Right cardiac atrium (tissue), 5 donors: ENCODE results near the gene TBC1D22A. TPM values are rescaled to one million over a fixed set of nuclear protein-coding genes. Genes with fewer than 3 reads are reported as not detected.

Source experiments
- ATAC-seq, 2 donors: fragments of 200-7000 bp; cut with Tn5 transposase; one replicate each; pipeline versions ENCODE4 v1.8.0 to v1.9.1; 2020; ENCODE audit warnings: moderate library complexity in 2 of 2, mild to moderate bottlenecking in 1 of 2
- DNase-seq, 3 donors: peaks; one replicate each; pipeline ENCODE4 v3.0.0-alpha.2; 2020
- H3K27ac ChIP-seq: one replicate; pipeline ENCODE4 v1.5.1; 2013; ENCODE audit warnings: mild to moderate bottlenecking, low read length, control low read depth, moderate library complexity
- H3K27me3 ChIP-seq: one replicate; pipeline ENCODE4 v1.6.1; 2013; ENCODE audit not compliant: control insufficient read depth, insufficient read depth
- H3K4me1 ChIP-seq: one replicate; pipeline ENCODE4 v1.6.1; 2013; ENCODE audit warnings: low read length; ENCODE audit not compliant: control insufficient read depth, insufficient read depth
- H3K4me3 ChIP-seq: one replicate; pipeline ENCODE4 v1.5.1; 2013; ENCODE audit warnings: low read length, control low read depth
- H3K9me3 ChIP-seq: one replicate; pipeline ENCODE4 v1.6.1; 2013; ENCODE audit warnings: low read length; ENCODE audit not compliant: control insufficient read depth
- WGBS: extraction: QIAGEN DNeasy Blood & Tissue Kit; methylation state at CpG from one replicate; pipeline ENCODE4 v1.1.7; 2013; 5-methylcytosine and 5-hydroxymethylcytosine counted together
- intact Hi-C, 4 donors: fragments of 100-400 bp; cut with DNase I; formaldehyde crosslinking; loops; one replicate each; pipeline versions ENCODE4 v1.11.0 to v1.14.0; 2022 to 2023
- polyA plus RNA-seq: library from polyadenylated mRNA; stranded (reverse); fragments of 200-250 nt; gene quantifications from one replicate; pipeline ENCODE4 v1.2.3, GENCODE V29; 2013
- total RNA-seq, 4 donors: library from RNA; stranded (reverse); fragmentation: NEBNext Ultra II Directional; extraction: Animal tissue kit (Norgen Biotek cat#: 25700); gene quantifications; one replicate each; pipeline ENCODE4 v1.2.1, GENCODE V29; 2021
- donor health status: healthy with polysubstance abuse.
- donor health status: DM: no; HTN: yes; CAD: no.
- donor health status: DM: no; HTN: no; CAD: no.
- donor health status: DM: no; HTN: yes; CAD: no; lungs with severe emphysema.
- donor health status: DM: yes; HTN: yes; CAD: no.

TBC1D22A gene
- total and polyA plus RNA-seq, 5 donors: 12.0 to 17.3 (median 15.7) TPM

DNA sequence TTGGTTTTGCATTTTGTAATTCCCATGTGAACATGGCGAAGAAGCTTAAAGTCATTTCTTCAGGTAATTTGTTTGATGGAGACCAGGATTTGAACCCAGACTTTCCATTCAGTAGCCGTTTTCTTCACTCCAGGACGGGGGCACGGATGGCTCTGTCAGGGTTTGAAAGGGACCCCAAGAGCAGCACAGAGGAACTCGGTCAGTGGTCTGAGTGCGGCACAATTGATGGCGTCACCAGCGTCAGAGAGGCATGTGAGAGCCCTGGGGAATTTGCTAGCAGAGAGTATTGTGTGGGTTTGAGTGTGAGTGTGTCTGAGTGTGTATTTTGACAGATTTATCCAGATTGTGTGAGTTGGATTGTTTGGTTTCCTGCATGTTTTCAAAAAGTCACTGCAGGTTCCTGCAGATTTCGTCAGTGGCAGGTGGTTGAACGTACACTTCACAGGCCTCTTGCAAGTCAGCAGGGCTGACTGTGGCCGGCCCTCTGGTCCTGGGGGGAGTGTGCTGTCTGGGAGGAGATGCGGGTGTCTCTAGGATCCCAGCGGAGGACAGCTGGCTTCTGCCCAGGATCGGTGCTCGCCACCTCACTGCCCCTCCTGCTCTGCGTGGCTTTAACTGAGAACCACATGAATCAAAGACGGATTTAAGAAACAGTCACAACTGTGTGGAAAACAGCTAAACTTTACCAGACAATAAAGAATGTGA is 199.3 kb downstream of the TBC1D22A start:
- H3K27ac ChIP-seq: no peak overlapping the region
- H3K4me3 ChIP-seq: no peak overlapping the region
- 87% methylated on average over 17 of the region's 17 CpGs for WGBS
- H3K9me3 ChIP-seq: no peaks in the 10 kb centered on the region
- intact Hi-C loops: no loop called here
- H3K27me3 ChIP-seq: no peaks in the 10 kb centered on the region
- no peak for ATAC-seq
- H3K4me1 ChIP-seq: no peaks in the 10 kb centered on the region
- no peak for DNase-seq

DNA sequence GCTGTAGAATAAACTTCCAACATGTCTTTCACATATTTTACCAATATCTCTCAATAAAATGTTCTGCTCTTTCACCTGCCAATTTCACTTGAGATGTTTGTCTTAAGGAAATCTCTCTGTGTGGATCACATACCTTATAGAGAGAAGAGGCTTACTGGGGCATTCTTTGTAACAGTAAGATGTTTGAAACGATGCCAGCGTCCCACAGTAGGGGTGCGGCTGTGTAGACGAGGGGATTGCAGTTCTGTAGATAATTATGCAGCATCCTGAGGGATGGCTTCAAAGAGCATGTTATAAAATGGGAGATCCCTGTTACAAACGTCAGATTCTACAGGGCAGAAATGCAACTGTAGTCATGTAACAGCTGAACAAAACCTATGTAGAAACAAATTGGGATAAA is 200.0 kb downstream of the TBC1D22A start:
- DNase-seq (no peak), ATAC-seq (no peak)
- WGBS: 74% methylated on average over 5 of the region's 5 CpGs
- Histone ChIP-seq H3K9me3 (no peaks in the 10 kb centered on the region), H3K27ac (no peak overlapping the region), H3K4me1 (no peaks in the 10 kb centered on the region), H3K27me3 (no peaks in the 10 kb centered on the region), H3K4me3 (no peak overlapping the region)
- intact Hi-C loops: no loop called here

DNA sequence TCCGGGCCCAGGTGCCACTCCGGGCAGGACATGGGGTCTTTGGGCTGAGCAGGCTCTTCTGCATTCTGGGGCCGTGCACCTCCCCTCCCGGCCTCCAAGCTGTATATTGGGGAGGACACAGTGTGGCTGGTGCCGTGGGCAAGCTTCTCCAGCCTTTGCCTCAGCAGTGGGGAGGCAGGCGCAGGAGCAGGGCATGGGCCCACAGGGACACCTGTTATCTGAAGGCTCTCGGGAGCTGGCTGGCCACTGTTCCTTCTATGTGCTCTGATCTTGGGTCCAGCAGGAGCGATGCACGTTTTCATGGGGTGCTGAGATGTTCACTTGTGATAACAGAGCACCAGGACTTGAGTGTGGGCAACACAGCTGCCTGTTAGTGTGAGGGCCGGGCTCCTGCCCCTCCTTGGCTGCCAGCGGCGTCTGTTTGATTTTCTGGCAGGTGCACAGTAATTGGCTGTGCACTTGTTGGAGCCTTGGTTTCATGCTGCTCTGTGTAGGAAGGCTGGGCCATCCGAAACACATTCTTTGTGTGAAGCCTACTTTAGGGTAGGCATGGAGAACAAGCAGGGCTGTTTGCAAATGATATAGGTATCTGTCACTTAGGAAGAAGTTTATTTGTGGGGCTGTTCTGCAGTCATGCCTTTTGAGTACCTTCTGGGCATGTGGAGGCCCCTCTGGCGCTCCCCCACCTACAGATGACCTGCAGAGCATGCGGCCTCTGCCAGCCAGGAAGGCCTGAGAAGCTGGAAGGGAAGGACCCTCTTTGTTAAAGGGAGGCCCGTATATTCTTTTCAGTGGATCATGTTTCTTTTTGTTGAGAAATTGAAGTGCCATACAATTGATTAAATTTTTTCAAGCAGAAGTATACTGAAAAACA is 201.5 kb downstream of the TBC1D22A start:
- Histone ChIP-seq H3K9me3 (no peaks in the 10 kb centered on the region), H3K27me3 (no peaks in the 10 kb centered on the region), H3K27ac (no peak overlapping the region), H3K4me3 (no peak overlapping the region), H3K4me1 (no peaks in the 10 kb centered on the region)
- intact Hi-C loops: no loop called here
- WGBS: 91% methylated on average over 16 of the region's 16 CpGs
- DNase-seq (no peak), ATAC-seq (no peak)

DNA sequence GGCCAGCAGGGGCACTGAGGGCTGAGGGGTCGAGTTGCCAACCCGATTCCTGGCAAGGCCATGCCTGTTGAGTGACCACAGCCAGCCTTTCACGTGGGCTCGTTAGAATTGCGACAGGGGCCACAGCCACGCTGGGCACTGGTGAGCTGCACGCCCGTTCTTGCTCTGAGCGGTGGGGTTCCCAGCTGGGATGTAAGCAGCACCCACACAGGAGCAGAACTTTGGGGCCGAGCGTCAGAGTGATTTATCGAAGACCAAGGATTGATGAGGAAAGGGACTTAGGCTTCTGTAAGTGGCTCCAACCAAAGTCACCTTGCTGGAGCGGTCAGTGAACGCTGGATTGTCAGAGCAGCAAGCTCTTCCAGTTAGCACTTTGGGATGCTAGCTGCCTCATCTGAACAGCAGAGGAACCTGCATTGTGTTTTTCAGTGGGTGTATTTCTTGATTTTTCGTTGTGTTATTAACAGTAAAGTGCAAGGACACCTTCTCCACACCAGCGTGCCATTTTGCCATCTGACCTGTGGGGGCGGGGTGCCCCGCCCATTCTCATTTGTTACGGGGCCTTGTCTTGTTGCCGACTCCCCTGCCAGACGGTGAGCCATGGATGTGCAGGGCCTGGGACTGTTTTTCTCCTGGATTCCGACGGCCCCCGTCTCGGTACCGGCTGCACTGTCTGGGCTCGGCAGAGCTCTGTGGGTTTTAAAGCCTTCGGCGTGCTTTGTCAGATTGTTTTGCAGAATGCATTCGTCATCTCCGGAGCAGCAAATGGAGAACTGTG is 202.5 kb downstream of the TBC1D22A start:
- Histone ChIP-seq H3K9me3 (no peaks in the 10 kb centered on the region), H3K27me3 (no peaks in the 10 kb centered on the region), H3K4me1 (no peaks in the 10 kb centered on the region), H3K27ac (no peak overlapping the region), H3K4me3 (no peak overlapping the region)
- WGBS: 95% methylated on average over 31 of the region's 31 CpGs
- intact Hi-C loops: no loop called here
- ATAC-seq (no peak), DNase-seq (no peak)

DNA sequence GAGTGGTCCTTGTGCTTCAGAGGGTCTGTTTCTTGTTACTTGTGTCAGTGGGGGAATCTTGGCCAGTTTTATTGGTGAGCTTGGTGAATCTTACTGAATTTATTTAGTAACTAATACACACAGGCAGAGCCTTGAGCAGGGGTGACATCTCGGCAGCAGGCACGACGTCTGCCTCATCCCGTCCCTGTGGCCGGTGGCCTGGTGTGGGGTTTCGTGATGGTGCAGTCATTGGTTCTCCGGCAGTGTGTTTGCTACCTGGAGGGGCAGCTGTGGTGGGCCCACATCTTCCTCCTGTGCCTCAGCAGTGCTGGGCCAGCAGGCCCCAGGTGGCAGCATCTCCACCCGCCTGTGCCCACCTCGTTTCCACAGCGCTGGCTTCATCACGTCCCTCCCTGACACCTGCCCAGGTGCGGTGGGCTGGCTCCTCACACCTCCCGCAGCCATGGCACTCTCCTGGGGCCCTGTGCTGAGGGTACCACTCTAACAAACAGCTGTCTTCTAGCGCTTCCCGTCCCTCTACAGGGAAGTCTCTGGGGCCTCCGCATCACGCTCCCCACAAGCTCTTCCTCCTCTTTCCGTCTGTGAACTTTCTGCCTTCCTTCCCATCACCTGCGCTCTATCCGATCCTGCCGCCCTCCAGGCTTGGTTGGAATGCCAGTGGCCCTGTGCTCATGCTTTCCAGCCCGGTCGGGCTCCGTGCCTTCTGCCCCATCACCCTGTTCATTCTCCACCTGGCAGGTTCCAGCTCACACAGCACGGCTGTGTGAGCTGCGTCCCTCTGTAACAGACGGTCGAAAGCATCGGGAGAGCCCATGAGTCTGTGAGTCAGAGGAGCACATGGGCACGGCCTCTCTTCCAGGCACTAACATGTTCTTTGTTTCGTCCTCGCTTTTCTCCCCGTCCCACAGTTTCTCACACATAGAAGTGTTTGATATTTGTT is 203.4 kb downstream of the TBC1D22A start:
- ATAC-seq: no peak
- 90% methylated on average over 33 of the region's 33 CpGs for WGBS
- intact Hi-C loops: no loop called here
- H3K4me1 ChIP-seq: peaks cover 2% of the 10 kb centered on the region
- H3K27ac ChIP-seq: no peak overlapping the region
- no peaks in the 10 kb centered on the region for H3K27me3 ChIP-seq
- H3K4me3 ChIP-seq: no peak overlapping the region
- no peaks in the 10 kb centered on the region for H3K9me3 ChIP-seq
- DNase-seq: peak in 1 of 3 donors; percentile 56

DNA sequence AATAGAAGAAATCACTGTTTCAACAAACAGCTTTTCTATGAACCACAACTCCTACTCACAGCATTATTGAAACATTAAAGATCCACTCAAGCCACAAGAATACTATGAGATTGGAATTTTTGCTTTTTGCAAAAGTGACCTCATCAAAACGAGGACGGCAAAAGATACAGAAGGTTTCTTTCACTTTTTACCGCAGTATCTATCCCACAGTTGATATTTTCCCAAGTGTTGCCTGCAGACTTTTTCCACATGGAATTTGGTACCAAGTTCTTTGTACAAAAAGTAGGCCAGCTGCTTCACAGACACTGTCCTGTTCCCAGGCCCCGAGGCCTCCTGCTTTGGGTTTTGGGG is 204.0 kb downstream of the TBC1D22A start:
- H3K9me3 ChIP-seq: no peaks in the 10 kb centered on the region
- peaks cover 4% of the 10 kb centered on the region for H3K4me1 ChIP-seq
- H3K27me3 ChIP-seq: no peaks in the 10 kb centered on the region
- WGBS: 64% methylated on average over 4 of the region's 4 CpGs
- DNase-seq: no peak
- ATAC-seq: no peak
- no peak overlapping the region for H3K27ac ChIP-seq
- intact Hi-C loops: no loop called here
- H3K4me3 ChIP-seq: no peak overlapping the region

DNA sequence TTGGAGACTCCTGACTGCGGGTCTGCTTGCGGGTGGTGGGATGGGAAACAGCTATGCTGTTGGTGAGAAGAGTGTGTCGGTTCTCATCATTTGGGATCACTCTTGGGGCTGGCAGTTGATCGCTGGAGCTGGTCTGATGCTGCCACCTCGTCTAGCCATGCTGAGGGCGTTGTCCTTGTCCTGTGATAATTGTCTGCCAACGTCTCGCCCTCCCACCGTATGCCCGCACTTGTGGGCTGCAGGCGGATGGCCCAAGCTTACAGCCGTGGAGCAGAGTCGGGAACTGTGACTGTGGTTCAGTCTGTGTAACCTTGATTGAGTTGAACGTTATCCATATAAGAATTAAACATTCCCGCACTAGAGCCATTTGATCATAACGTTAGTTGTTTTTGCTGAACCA is 204.4 kb downstream of the TBC1D22A start:
- 93% methylated on average over 16 of the region's 16 CpGs for WGBS
- ATAC-seq: no peak
- no peak overlapping the region for H3K27ac ChIP-seq
- H3K9me3 ChIP-seq: no peaks in the 10 kb centered on the region
- H3K27me3 ChIP-seq: no peaks in the 10 kb centered on the region
- peaks cover 8% of the 10 kb centered on the region for H3K4me1 ChIP-seq
- intact Hi-C loops: no loop called here
- DNase-seq: no peak
- no peak overlapping the region for H3K4me3 ChIP-seq

DNA sequence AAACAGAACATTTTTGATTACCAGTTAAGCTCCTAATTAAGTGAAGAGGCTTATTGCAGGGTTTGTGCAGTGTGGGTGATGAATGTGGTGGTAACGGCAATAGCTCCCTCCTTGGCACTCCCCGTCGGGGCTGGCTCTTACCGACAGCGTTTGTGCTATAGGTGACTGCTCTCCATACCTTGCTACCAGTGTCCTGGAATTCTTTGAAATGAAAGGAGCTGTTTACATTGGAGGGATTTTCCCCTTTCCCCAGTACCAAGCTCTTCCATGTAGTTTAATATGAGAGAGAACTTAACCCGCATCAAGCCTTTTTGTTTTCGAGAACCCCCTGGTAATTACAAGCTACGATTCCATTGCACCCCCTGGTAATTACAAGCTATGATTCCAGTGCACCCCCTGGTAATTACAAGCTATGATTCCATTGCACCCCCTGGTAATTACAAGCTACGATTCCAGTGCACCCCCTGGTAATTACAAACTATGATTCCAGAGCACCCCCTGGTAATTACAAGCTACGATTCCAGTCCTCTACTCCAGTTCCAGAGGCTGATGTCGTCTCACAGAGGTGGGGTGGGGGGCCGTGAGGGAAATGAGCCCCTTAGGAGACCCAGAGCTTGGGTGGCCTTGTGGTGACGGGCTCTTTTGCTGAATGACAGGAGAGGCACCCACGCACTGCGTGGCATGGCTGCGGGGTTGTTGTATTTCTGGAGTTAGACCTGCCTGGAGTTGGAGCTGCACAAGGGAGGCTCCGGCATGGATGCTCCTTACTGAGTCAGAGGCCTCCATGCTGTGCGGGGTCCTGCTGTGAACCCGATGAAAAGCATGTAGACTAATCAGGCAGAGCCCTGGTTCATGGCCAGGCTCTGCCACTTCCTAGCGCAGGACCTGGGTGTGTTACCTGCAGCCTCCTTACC is 205.3 kb downstream of the TBC1D22A start:
- intact Hi-C loops: no loop called here
- ATAC-seq (no peak), DNase-seq (no peak)
- H3K4me1 ChIP-seq: peaks cover 8% of the 10 kb centered on the region
- 97% methylated on average over 20 of the region's 20 CpGs for WGBS
- H3K9me3 ChIP-seq: no peaks in the 10 kb centered on the region
- no peaks in the 10 kb centered on the region for H3K27me3 ChIP-seq
- H3K27ac ChIP-seq: no peak overlapping the region
- no peak overlapping the region for H3K4me3 ChIP-seq

DNA sequence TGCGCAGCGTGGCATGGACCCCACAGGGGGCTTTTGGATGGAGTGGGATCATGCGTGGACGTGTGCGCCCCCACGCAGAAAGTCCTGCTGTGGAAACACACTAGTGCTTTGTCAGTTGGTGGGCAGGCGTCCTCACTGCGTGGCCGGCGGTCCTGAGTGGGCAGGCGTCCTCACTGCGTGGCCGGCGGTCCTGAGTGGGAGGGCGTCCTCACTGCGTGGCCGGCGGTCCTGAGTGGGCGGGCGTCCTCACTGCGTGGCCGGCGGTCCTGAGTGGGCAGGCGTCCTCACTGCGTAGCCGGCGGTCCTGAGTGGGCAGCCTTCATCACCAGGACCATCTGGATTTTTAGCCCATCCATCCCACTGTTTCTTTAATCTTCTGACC is 205.9 kb downstream of the TBC1D22A start:
- H3K27me3 ChIP-seq: no peaks in the 10 kb centered on the region
- intact Hi-C loops: no loop called here
- H3K9me3 ChIP-seq: no peaks in the 10 kb centered on the region
- H3K4me1 ChIP-seq: peaks cover 8% of the 10 kb centered on the region
- no peak overlapping the region for H3K4me3 ChIP-seq
- no peak for DNase-seq
- ATAC-seq: no peak
- 98% methylated on average over 27 of the region's 27 CpGs for WGBS
- no peak overlapping the region for H3K27ac ChIP-seq

DNA sequence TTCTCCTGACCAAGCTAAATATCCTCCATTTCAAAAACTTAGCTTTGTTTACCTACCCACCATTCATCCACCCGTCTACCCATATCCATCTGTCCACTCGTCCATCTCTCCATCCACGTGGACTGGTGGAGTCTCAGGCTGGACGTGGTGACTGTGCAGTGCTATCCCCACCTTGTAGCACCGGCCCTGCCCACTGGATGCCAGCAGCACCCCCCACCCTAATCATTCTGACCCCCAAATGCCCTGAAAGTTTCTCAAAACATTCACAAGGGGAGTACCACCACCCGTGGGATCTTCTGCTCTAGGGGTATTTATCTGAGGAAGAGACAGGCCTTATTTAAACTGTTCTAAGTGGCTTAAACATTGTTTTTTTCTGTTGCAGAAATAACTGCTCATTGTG is 206.4 kb downstream of the TBC1D22A start:
- Histone ChIP-seq H3K27ac (no peak overlapping the region), H3K9me3 (no peaks in the 10 kb centered on the region), H3K27me3 (no peaks in the 10 kb centered on the region), H3K4me1 (peaks cover 8% of the 10 kb centered on the region), H3K4me3 (no peak overlapping the region)
- DNase-seq: no peak
- WGBS: 97% methylated on average over 6 of the region's 6 CpGs
- intact Hi-C loops: no loop called here
- no peak for ATAC-seq
